Measurements from ENCODE around the gene IFFO2.
A peak's percentile ranks its signal among the peaks of the same experiment; 100 is the strongest.

Gene IFFO2

GRCh38 chr1:18936814-18937481, 19.5 kb downstream of the IFFO2 start:
- no peak for DNase-seq (ENCODE audit: low read depth in 2 of 2)

- DNase-seq (ENCODE audit: low read depth in 2 of 2): no peak
Observed at GRCh38 chr1:18936471-18936813, 20.0 kb downstream of the IFFO2 start.

- no peak for DNase-seq (ENCODE audit: low read depth in 2 of 2)
Observed at GRCh38 chr1:18934205-18935000, 22.1 kb downstream of the IFFO2 start.

- DNase-seq (ENCODE audit: low read depth in 2 of 2): no peak
Observed at GRCh38 chr1:18932879-18933278, 23.6 kb downstream of the IFFO2 start.

GRCh38 chr1:18932387-18932786, 24.1 kb downstream of the IFFO2 start:
- no peak for DNase-seq (ENCODE audit: low read depth in 2 of 2)

GRCh38 chr1:18931730-18932129, 24.7 kb downstream of the IFFO2 start:
- no peak for DNase-seq (ENCODE audit: low read depth in 2 of 2)

- no peak for DNase-seq (ENCODE audit: low read depth in 2 of 2)
Observed at GRCh38 chr1:18929686-18930085, 26.8 kb downstream of the IFFO2 start.

GRCh38 chr1:18928985-18929384, 27.5 kb downstream of the IFFO2 start:
- DNase-seq (ENCODE audit: low read depth in 2 of 2): no peak

- DNase-seq (ENCODE audit: low read depth in 2 of 2): no peak
Observed at GRCh38 chr1:18928406-18928805, 28.1 kb downstream of the IFFO2 start.

- DNase-seq (ENCODE audit: low read depth in 2 of 2): no peak
Observed at GRCh38 chr1:18927654-18928272, 28.7 kb downstream of the IFFO2 start.

GRCh38 chr1:18927082-18927653, 29.3 kb downstream of the IFFO2 start:
- DNase-seq (ENCODE audit: low read depth in 2 of 2): no peak

GRCh38 chr1:18926315-18927081, 30.0 kb downstream of the IFFO2 start:
- DNase-seq (ENCODE audit: low read depth in 2 of 2): peak; percentile 67 to 71

- no peak for DNase-seq (ENCODE audit: low read depth in 2 of 2)
Observed at GRCh38 chr1:18925279-18925678, 31.2 kb downstream of the IFFO2 start.

GRCh38 chr1:18924221-18924691, 32.2 kb downstream of the IFFO2 start:
- DNase-seq (ENCODE audit: low read depth in 2 of 2): no peak

GRCh38 chr1:18923756-18924211, 32.7 kb downstream of the IFFO2 start:
- no peak for DNase-seq (ENCODE audit: low read depth in 2 of 2)

GRCh38 chr1:18922848-18923755, 33.4 kb downstream of the IFFO2 start:
- DNase-seq (ENCODE audit: low read depth in 2 of 2): no peak

- DNase-seq (ENCODE audit: low read depth in 2 of 2): no peak
Observed at GRCh38 chr1:18922319-18922726, 34.2 kb downstream of the IFFO2 start.

- no peak for DNase-seq (ENCODE audit: low read depth in 2 of 2)
Observed at GRCh38 chr1:18921516-18922251, 34.8 kb downstream of the IFFO2 start.

GRCh38 chr1:18920931-18921330, 35.5 kb downstream of the IFFO2 start:
- no peak for DNase-seq (ENCODE audit: low read depth in 2 of 2)

- no peak for DNase-seq (ENCODE audit: low read depth in 2 of 2)
Observed at GRCh38 chr1:18919956-18920355, 36.5 kb downstream of the IFFO2 start.

All from stimulated activated CD8-positive, alpha-beta memory T cell treated with anti-CD3 and anti-CD28 coated beads, Interleukin-2, amount 100 ng/mL, for 1 hour (primary cell).